Endothelial cell (in vitro differentiated cells): ENCODE data around the gene CTNNA3. TPM values are rescaled to one million over a fixed set of nuclear protein-coding genes. Genes with fewer than 3 reads are reported as not detected.
"Not testable (repeated sequence)": the region's sequence is repeated elsewhere in the genome, so short reads cannot be mapped to it uniquely, and the experiment has no call there.

Source experiments
- DNase-seq: peaks from one replicate; pipeline ENCODE4 v3.0.0; 2021; ENCODE audit warnings: low spot score
- H3K27ac Mint-ChIP-seq: one replicate; pipeline ENCODE4 v1.8.0; 2021; ENCODE audit warnings: mixed read lengths, inconsistent platforms; ENCODE audit not compliant: unreplicated experiment
- H3K27me3 Mint-ChIP-seq: one replicate; pipeline ENCODE4 v1.8.0; 2021; ENCODE audit warnings: mild to moderate bottlenecking, moderate library complexity, mixed read lengths, inconsistent platforms; ENCODE audit not compliant: unreplicated experiment
- H3K36me3 Mint-ChIP-seq: one replicate; pipeline ENCODE4 v1.8.0; 2021; ENCODE audit warnings: mild to moderate bottlenecking, low read depth, mixed read lengths, inconsistent platforms; ENCODE audit not compliant: unreplicated experiment
- H3K4me1 Mint-ChIP-seq: one replicate; pipeline ENCODE4 v1.8.0; 2021; ENCODE audit warnings: mild to moderate bottlenecking, mixed read lengths, inconsistent platforms; ENCODE audit not compliant: unreplicated experiment
- H3K4me3 Mint-ChIP-seq: one replicate; pipeline ENCODE4 v1.8.0; 2021; ENCODE audit warnings: mild to moderate bottlenecking, mixed read lengths, inconsistent platforms; ENCODE audit not compliant: unreplicated experiment
- H3K9me3 Mint-ChIP-seq: one replicate; pipeline ENCODE4 v1.8.0; 2021; ENCODE audit warnings: mixed read lengths, inconsistent platforms; ENCODE audit not compliant: unreplicated experiment
- CTCF ChIP-seq: fragments of 200-600 bp; sonication (generic); IDR thresholded peaks from one replicate; pipeline ENCODE4 v1.5.0; 2021; ENCODE audit warnings: antibody characterized with exemption; ENCODE audit not compliant: unreplicated experiment
- total RNA-seq: library from RNA; stranded (reverse); fragmentation: NEBNext Ultra II Directional; extraction: Animal tissue kit (Norgen Biotek cat#: 25700); gene quantifications from one replicate; pipeline ENCODE4 v1.2.1, GENCODE V29; 2021; ENCODE audit not compliant: unreplicated experiment

Gene CTNNA3
- total RNA-seq, 1 donor from 2014 or later = 2.3 TPM

GRCh38 chr10:66368146-66368545 lies 1327.8 kb downstream of the CTNNA3 start:
- H3K4me3 Mint-ChIP-seq = no peak overlapping the region
- peaks cover 1% of the 10 kb centered on the region for H3K27me3 Mint-ChIP-seq
- TF ChIP-seq CTCF = no peak
- no peaks in the 10 kb centered on the region for H3K4me1 Mint-ChIP-seq
- DNase-seq = no peak
- H3K27ac Mint-ChIP-seq = no peak overlapping the region
- H3K36me3 Mint-ChIP-seq = no peaks in the 10 kb centered on the region
- no peaks in the 10 kb centered on the region for H3K9me3 Mint-ChIP-seq

GRCh38 chr10:66366163-66366562 lies 1329.8 kb downstream of the CTNNA3 start:
- Mint-ChIP-seq H3K36me3 (no peaks in the 10 kb centered on the region), H3K27me3 (peaks cover 3% of the 10 kb centered on the region), H3K4me1 (no peaks in the 10 kb centered on the region), H3K4me3 (no peak overlapping the region), H3K9me3 (no peaks in the 10 kb centered on the region), H3K27ac (no peak overlapping the region)
- no peak for DNase-seq
- no peak for TF ChIP-seq CTCF

GRCh38 chr10:66365686-66366085 lies 1330.3 kb downstream of the CTNNA3 start:
- no peak for DNase-seq
- no peak for TF ChIP-seq CTCF
- Mint-ChIP-seq H3K4me1 (no peaks in the 10 kb centered on the region), H3K9me3 (no peaks in the 10 kb centered on the region), H3K27ac (no peak overlapping the region), H3K27me3 (peaks cover 3% of the 10 kb centered on the region), H3K36me3 (no peaks in the 10 kb centered on the region), H3K4me3 (no peak overlapping the region)

- H3K9me3 Mint-ChIP-seq = no peaks in the 10 kb centered on the region
- peaks cover 2% of the 10 kb centered on the region for H3K27me3 Mint-ChIP-seq
- DNase-seq = no peak
- H3K27ac Mint-ChIP-seq = no peak overlapping the region
- no peaks in the 10 kb centered on the region for H3K36me3 Mint-ChIP-seq
- H3K4me1 Mint-ChIP-seq = no peaks in the 10 kb centered on the region
- H3K4me3 Mint-ChIP-seq = no peak overlapping the region
- no peak for TF ChIP-seq CTCF
Measured at GRCh38 chr10:66362522-66362921, 1333.5 kb downstream of the CTNNA3 start.

GRCh38 chr10:66353822-66354221 lies 1342.2 kb downstream of the CTNNA3 start:
- not testable (repeated sequence) for H3K9me3 Mint-ChIP-seq, H3K27me3 Mint-ChIP-seq, DNase-seq, H3K4me1 Mint-ChIP-seq, H3K4me3 Mint-ChIP-seq, H3K27ac Mint-ChIP-seq, H3K36me3 Mint-ChIP-seq

GRCh38 chr10:66353422-66353821 lies 1342.6 kb downstream of the CTNNA3 start:
- Mint-ChIP-seq H3K36me3 (no peaks in the 10 kb centered on the region), H3K4me3 (no peak overlapping the region), H3K27ac (no peak overlapping the region), H3K4me1 (peaks cover 2% of the 10 kb centered on the region), H3K9me3 (no peaks in the 10 kb centered on the region), H3K27me3 (no peaks in the 10 kb centered on the region)
- no peak for TF ChIP-seq CTCF
- no peak for DNase-seq
